GM23338 (cell line): ENCODE data around the gene BOLA3. TPM values are rescaled to one million over a fixed set of nuclear protein-coding genes. Genes with fewer than 3 reads are reported as not detected.

Experiments
- ATAC-seq: fragments of 200-7000 bp; cut with Tn5 transposase; 3 replicates; pipeline ENCODE4 v1.9.1; 2020
- DNase-seq: peaks from one replicate; pipeline ENCODE4 v3.0.0-alpha.2; 2015; ENCODE audit warnings: low spot score
- H2AFZ ChIP-seq: fragments of 200-600 bp; sonication (generic); 2 replicates; pipeline ENCODE4 v1.8.0; 2016; ENCODE audit warnings: antibody characterized with exemption, mild to moderate bottlenecking, moderate library complexity
- H3F3A ChIP-seq: fragments of 200-600 bp; sonication (generic); replicated peaks from 2 replicates; pipeline ENCODE4 v1.8.0; 2017; ENCODE audit warnings: antibody characterized with exemption, mixed run types, low read depth
- H3K27ac ChIP-seq: fragments of 200-600 bp; sonication (generic); 2 replicates; pipeline ENCODE4 v1.6.1; 2016; ENCODE audit warnings: low read depth
- H3K27me3 ChIP-seq: fragments of 200-600 bp; sonication (generic); 2 replicates; pipeline ENCODE4 v1.8.0; 2016; ENCODE audit warnings: mild to moderate bottlenecking, mixed run types, moderate library complexity; ENCODE audit not compliant: insufficient read depth
- H3K36me3 ChIP-seq: fragments of 200-600 bp; sonication (generic); 2 replicates; pipeline ENCODE4 v1.8.0; 2016; ENCODE audit warnings: mild to moderate bottlenecking; ENCODE audit not compliant: insufficient read depth
- H3K4me1 ChIP-seq: fragments of 200-600 bp; sonication (generic); 2 replicates; pipeline ENCODE4 v1.8.0; 2016; ENCODE audit warnings: mild to moderate bottlenecking, moderate library complexity; ENCODE audit not compliant: insufficient read depth
- H3K4me2 ChIP-seq: fragments of 200-600 bp; sonication (generic); 2 replicates; pipeline ENCODE4 v1.7.1; 2017; ENCODE audit warnings: mixed run types
- H3K4me3 ChIP-seq: fragments of 200-600 bp; sonication (generic); 2 replicates; pipeline ENCODE4 v1.6.1; 2016; ENCODE audit warnings: mixed run types
- H3K79me2 ChIP-seq: fragments of 200-600 bp; sonication (generic); replicated peaks from 2 replicates; pipeline ENCODE4 v1.8.0; 2017; ENCODE audit warnings: mild to moderate bottlenecking; ENCODE audit not compliant: insufficient read depth
- H3K9me2 ChIP-seq: fragments of 200-600 bp; sonication (generic); 2 replicates; pipeline ENCODE4 v1.8.0; 2017; ENCODE audit not compliant: insufficient read depth
- H4K20me1 ChIP-seq: fragments of 200-600 bp; sonication (generic); replicated peaks from 2 replicates; pipeline ENCODE4 v1.8.0; 2017; ENCODE audit warnings: mild to moderate bottlenecking; ENCODE audit not compliant: insufficient read depth
- H3K27ac Mint-ChIP-seq: 2 replicates; pipeline ENCODE4 v1.8.0; 2020; ENCODE audit warnings: inconsistent platforms, mild to moderate bottlenecking, moderate library complexity, mixed read lengths
- H3K27me3 Mint-ChIP-seq: 3 replicates; pipeline ENCODE4 v1.8.0; 2022; ENCODE audit warnings: low read depth, mild to moderate bottlenecking, moderate library complexity, mixed read lengths, inconsistent platforms; ENCODE audit not compliant: insufficient read depth, poor library complexity
- H3K36me3 Mint-ChIP-seq: 3 replicates; pipeline ENCODE4 v1.8.0; 2021; ENCODE audit warnings: low read depth, mild to moderate bottlenecking, inconsistent platforms, moderate library complexity, mixed read lengths
- H3K4me1 Mint-ChIP-seq: 3 replicates; pipeline ENCODE4 v1.8.0; 2020; ENCODE audit warnings: mild to moderate bottlenecking, inconsistent platforms, mixed read lengths
- H3K4me3 Mint-ChIP-seq: 3 replicates; pipeline ENCODE4 v1.8.0; 2021; ENCODE audit warnings: moderate library complexity, mild to moderate bottlenecking, inconsistent platforms, mixed read lengths
- H3K9me3 Mint-ChIP-seq: 3 replicates; pipeline ENCODE4 v1.8.0; 2020; ENCODE audit warnings: moderate library complexity, mild to moderate bottlenecking, inconsistent platforms, mixed read lengths
- CTCF ChIP-seq, 2 experiments: fragments of 200-600 bp in 1 of 2; sonication (generic) in 1 of 2; conservative IDR thresholded peaks; 2 replicates each; pipeline versions ENCODE4 v1.5.1 to v1.6.1; 2016 to 2017; ENCODE audit warnings: antibody characterized with exemption in 2 of 2, low read depth in 2 of 2, mild to moderate bottlenecking in 2 of 2, moderate library complexity in 1 of 2
- ETS1 ChIP-seq: IDR thresholded peaks from 2 replicates; pipeline ENCODE4 v1.6.1; 2016; ENCODE audit warnings: antibody characterized with exemption
- EZH2 ChIP-seq: fragments of 200-600 bp; sonication (generic); IDR thresholded peaks from one replicate; pipeline ENCODE4 v1.8.0; 2017; ENCODE audit warnings: antibody characterized with exemption, mild to moderate bottlenecking, low read depth; ENCODE audit not compliant: unreplicated experiment
- EZH2phosphoT487 ChIP-seq: fragments of 200-600 bp; sonication (generic); IDR thresholded peaks from one replicate; pipeline ENCODE4 v1.8.1; 2018; ENCODE audit warnings: antibody characterized with exemption; ENCODE audit not compliant: unreplicated experiment
- JUNB ChIP-seq: IDR thresholded peaks from one replicate; pipeline ENCODE4 v1.6.1; 2016; ENCODE audit warnings: antibody characterized with exemption; ENCODE audit not compliant: unreplicated experiment
- NANOG ChIP-seq: IDR thresholded peaks from 2 replicates; pipeline ENCODE4 v1.6.1; 2016; ENCODE audit warnings: antibody characterized with exemption, borderline replicate concordance
- POLR2AphosphoS5 ChIP-seq: IDR thresholded peaks from 2 replicates; pipeline ENCODE4 v1.6.1; 2016; ENCODE audit warnings: antibody characterized with exemption, low read depth
- REST ChIP-seq: IDR thresholded peaks from one replicate; pipeline ENCODE4 v1.6.1; 2018; ENCODE audit warnings: antibody characterized with exemption; ENCODE audit not compliant: unreplicated experiment
- STAT1 ChIP-seq: IDR thresholded peaks from one replicate; pipeline ENCODE4 v1.6.1; 2016; ENCODE audit warnings: antibody characterized with exemption; ENCODE audit not compliant: unreplicated experiment
- ZNF331 ChIP-seq: fragments of 250-450 bp; sonication (Bioruptor Pico); IDR thresholded peaks from 2 replicates; pipeline ENCODE4 v1.5.0; 2020; ENCODE audit warnings: low read depth, mild to moderate bottlenecking, moderate library complexity
- polyA plus RNA-seq: library from polyadenylated mRNA; unstranded; fragments of >200 nt; fragmentation: Nextera tagmentation; extraction: Ambion mirVana; gene quantifications from 2 replicates; pipeline ENCODE4 v1.2.1, GENCODE V29; 2016
- total RNA-seq: library from RNA; depleted of rRNA; stranded (reverse); fragments of >200 nt; shearing (Covaris generic); gene quantifications from 2 replicates; pipeline ENCODE4 v1.2.3, GENCODE V29; 2014

BOLA3 gene
- total and polyA plus RNA-seq, 2 experiments from 2014 or later = 89.8 to 233 TPM

GRCh38 chr2:74174909-74175308 is 27.2 kb upstream of the BOLA3 start (continued):
- TF ChIP-seq REST (no peak), POLR2AphosphoS5 (no peak), ETS1 (no peak), EZH2 (no peak), JUNB (no peak)

GRCh38 chr2:74168739-74169138 is 21.0 kb upstream of the BOLA3 start:
- Histone ChIP-seq H3K4me2 (no peak overlapping the region), H3K27me3 (no peaks in the 10 kb centered on the region), H3K79me2 (peaks cover 54% of the 10 kb centered on the region), H3K4me1 (no peaks in the 10 kb centered on the region), H3F3A (no peaks in the 10 kb centered on the region), H4K20me1 (peaks cover 38% of the 10 kb centered on the region), H3K36me3 (peaks cover 83% of the 10 kb centered on the region), H3K4me3 (no peak overlapping the region), H3K27ac (no peak overlapping the region), H2AFZ (no peak overlapping the region), H3K9me2 (no peaks in the 10 kb centered on the region)
- no peaks in the 10 kb centered on the region for H3K9me3 Mint-ChIP-seq
- ATAC-seq = no peak
- peaks cover 2% of the 10 kb centered on the region for H3K27me3 Mint-ChIP-seq
- TF ChIP-seq STAT1 (no peak), NANOG (no peak), REST (no peak), CTCF (conservative IDR thresholded peaks at IDR 0.05; ENCODE audit: low read depth in 2 of 2) (no peak), POLR2AphosphoS5 (no peak), EZH2 (no peak), ZNF331 (CRISPR knock-in tag) (no peak), EZH2phosphoT487 (no peak)
- no peak overlapping the region for H3K4me3 Mint-ChIP-seq
- peaks cover 66% of the 10 kb centered on the region for H3K36me3 Mint-ChIP-seq
- DNase-seq = no peak
- H3K4me1 Mint-ChIP-seq = no peaks in the 10 kb centered on the region
- no peak overlapping the region for H3K27ac Mint-ChIP-seq
